HEK293 (cell line): ENCODE data around the gene EID3.
"Not testable (repeated sequence)": the region's sequence is repeated elsewhere in the genome, so short reads cannot be mapped to it uniquely, and the experiment has no call there.

ENCODE experiments used
- CTCF ChIA-PET: fragments of 350-600 bp; formaldehyde crosslinking; extraction: SDS; loops from one replicate; lab custom pipeline; 2021; ENCODE audit warnings: antibody characterized with exemption; lab: Yijun Ruan, JAX
- POLR2A ChIA-PET: fragments of 300-600 bp; formaldehyde crosslinking; extraction: SDS; loops from one replicate; lab custom pipeline; 2020; ENCODE audit warnings: antibody characterized with exemption, inconsistent platforms; lab: Yijun Ruan, JAX
- H3K27ac ChIP-seq: fragments of 200-500 bp; sonication (Bioruptor generic); 2 replicates; pipeline ENCODE4 v1.5.1; 2014; ENCODE audit warnings: low read depth, low read length, control low read depth, inconsistent platforms; ENCODE audit errors: extremely low read depth
- H3K36me3 ChIP-seq, 2 experiments: fragments of 200-500 bp in 1 of 2; sonication (Bioruptor generic) in 1 of 2; 1 replicate in 1 of 2; 2 replicates in 1 of 2; pipeline ENCODE4 v1.5.1; 2014 to 2017; ENCODE audit warnings: inconsistent platforms in 2 of 2, low read length in 2 of 2; ENCODE audit not compliant: control insufficient read depth in 2 of 2, insufficient read depth in 1 of 2
- H3K4me1 ChIP-seq: fragments of 200-500 bp; sonication (Bioruptor generic); 2 replicates; pipeline ENCODE4 v1.5.1; 2014; ENCODE audit warnings: mild to moderate bottlenecking, low read length, inconsistent platforms; ENCODE audit not compliant: control insufficient read depth, insufficient read depth
- H3K4me3 ChIP-seq: 2 replicates; pipeline ENCODE4 v1.5.1; 2011; ENCODE audit warnings: low read depth, mild to moderate bottlenecking, control low read depth, low read length, moderate library complexity
- H3K9me3 ChIP-seq: fragments of 200-500 bp; sonication (Bioruptor generic); 2 replicates; pipeline ENCODE4 v1.5.1; 2014; ENCODE audit warnings: low read depth, low read length, inconsistent platforms; ENCODE audit not compliant: control insufficient read depth, insufficient read depth
- KLF1 ChIP-seq: fragments of 450-650 bp; formaldehyde crosslinking; IDR thresholded peaks from 2 replicates; pipeline ENCODE4 v1.5.1; 2016; ENCODE audit warnings: missing biosample characterization, missing genetic modification characterization
- PRDM1 ChIP-seq: fragments of 450-650 bp; formaldehyde crosslinking; IDR thresholded peaks from 2 replicates; pipeline ENCODE4; 2016; ENCODE audit warnings: missing biosample characterization, missing genetic modification characterization
- TSHZ1 ChIP-seq: fragments of 450-650 bp; formaldehyde crosslinking; IDR thresholded peaks from 2 replicates; pipeline ENCODE4 v1.5.1; 2016; ENCODE audit warnings: missing biosample characterization, missing genetic modification characterization, borderline replicate concordance
- ZBTB8A ChIP-seq: fragments of 450-650 bp; formaldehyde crosslinking; IDR thresholded peaks from 2 replicates; pipeline ENCODE4 v1.5.1; 2016; ENCODE audit warnings: missing biosample characterization, missing genetic modification characterization
- ZNF121 ChIP-seq: fragments of 450-650 bp; formaldehyde crosslinking; IDR thresholded peaks from 2 replicates; pipeline ENCODE4 v1.5.1; 2016; ENCODE audit warnings: missing biosample characterization, missing genetic modification characterization
- ZNF140 ChIP-seq: fragments of 450-650 bp; formaldehyde crosslinking; IDR thresholded peaks from 2 replicates; pipeline ENCODE4 v1.5.1; 2016; ENCODE audit warnings: missing biosample characterization, missing genetic modification characterization
- ZNF155 ChIP-seq: fragments of 450-650 bp; formaldehyde crosslinking; IDR thresholded peaks from 2 replicates; pipeline ENCODE4 v1.5.1; 2016; ENCODE audit warnings: missing biosample characterization, missing genetic modification characterization
- ZNF175 ChIP-seq: fragments of 450-650 bp; formaldehyde crosslinking; IDR thresholded peaks from 2 replicates; pipeline ENCODE4 v1.5.1; 2016; ENCODE audit warnings: missing biosample characterization, missing genetic modification characterization
- ZNF366 ChIP-seq: fragments of 450-650 bp; formaldehyde crosslinking; conservative IDR thresholded peaks from 2 replicates; pipeline ENCODE4 v1.5.1; 2016; ENCODE audit warnings: missing biosample characterization, missing genetic modification characterization
- ZNF585B ChIP-seq: fragments of 450-650 bp; formaldehyde crosslinking; IDR thresholded peaks from 2 replicates; pipeline ENCODE4 v1.5.1; 2016; ENCODE audit warnings: missing biosample characterization, missing genetic modification characterization
- ZNF654 ChIP-seq: fragments of 450-650 bp; formaldehyde crosslinking; IDR thresholded peaks from 2 replicates; pipeline ENCODE4 v1.5.1; 2016; ENCODE audit warnings: low read depth, missing biosample characterization, missing genetic modification characterization

EID3 gene

GRCh38 chr12:104290855-104291254 lies 12.7 kb upstream of the EID3 start:
- Histone ChIP-seq H3K9me3 (no peaks in the 10 kb centered on the region), H3K4me3 (no peak overlapping the region), H3K4me1 (peaks cover 6% of the 10 kb centered on the region; the same call in 1 of the 2 replicates), H3K36me3 (peaks cover 9 to 43% of the 10 kb centered on the region in 2 experiments; a peak in 2 of 3 replicates), H3K27ac (no peak overlapping the region)
- ChIA-PET CTCF (interaction anchor here (0.6 kb wide), 2 partner anchors 159 to 1858 kb away, joined by 5 to 6 read pairs; no protein-coding TSS in a partner anchor), POLR2A (interaction anchor here (0.7 kb wide), 1 partner anchor 81 kb away, joined by 3 read pairs; no protein-coding TSS in a partner anchor)
- TF ChIP-seq TSHZ1 (no peak), KLF1 (tag by site-specific recombination) (no peak)

- TF ChIP-seq ZNF140 (tag by site-specific recombination) (no peak), PRDM1 (tag by site-specific recombination) (0 out of 2 replicates have a peak, but pooled peaks have one; percentile 18), ZNF175 (tag by site-specific recombination) (no peak), ZNF366 (tag by site-specific recombination) (peak; percentile 46; the same call in 1 of the 2 replicates), ZNF121 (no peak)
- TF ChIP-seq, all 188 proteins: peak for 2
- Histone ChIP-seq H3K4me1 (no peaks in the 10 kb centered on the region), H3K36me3 (peaks cover 9 to 52% of the 10 kb centered on the region in 2 experiments; a peak in 2 of 3 replicates), H3K27ac (no peak overlapping the region), H3K4me3 (no peak overlapping the region), H3K9me3 (no peaks in the 10 kb centered on the region)
- ChIA-PET POLR2A (no interaction called here), CTCF (interaction anchor here (0.7 to 0.8 kb wide), 2 partner anchors 47 to 90 kb away, joined by 3 read pairs; no protein-coding TSS in a partner anchor)
Measured at GRCh38 chr12:104291867-104292524, 11.5 kb upstream of the EID3 start.

- Histone ChIP-seq H3K4me1 (no peaks in the 10 kb centered on the region), H3K27ac (no peak overlapping the region), H3K36me3 (peaks cover 9 to 57% of the 10 kb centered on the region in 2 experiments; a peak in 2 of 3 replicates), H3K9me3 (no peaks in the 10 kb centered on the region), H3K4me3 (no peak overlapping the region)
- TF ChIP-seq ZNF155 (tag by site-specific recombination) (no peak), ZNF585B (no peak)
- ChIA-PET CTCF (interaction anchor here (0.8 kb wide), 1 partner anchor 46 kb away, joined by 3 read pairs; no protein-coding TSS in a partner anchor), POLR2A (interaction anchor here (1.0 kb wide), 1 partner anchor 74 kb away, joined by 3 read pairs; no protein-coding TSS in a partner anchor)
Measured at GRCh38 chr12:104292872-104293794, 10.4 kb upstream of the EID3 start.

- H3K36me3 ChIP-seq = peaks cover 9 to 63% of the 10 kb centered on the region in 2 experiments; a peak in 2 of 3 replicates
- not testable (repeated sequence) for H3K4me1 ChIP-seq, H3K9me3 ChIP-seq, H3K4me3 ChIP-seq, H3K27ac ChIP-seq
- ChIA-PET POLR2A (interaction anchor here (0.8 kb wide), 1 partner anchor 7 kb away, joined by 4 read pairs; no protein-coding TSS in a partner anchor), CTCF (interaction anchor here (1.0 kb wide), 1 partner anchor 9 kb away, joined by 3 read pairs; the partner anchor contains the start of gene EID3)
- TF ChIP-seq ZNF654 (tag by site-specific recombination) (peak; percentile 30; the same call in 1 of the 2 replicates), ZBTB8A (tag by site-specific recombination) (0 out of 2 replicates have a peak, but pooled peaks have one; percentile 16)
Measured at GRCh38 chr12:104294158-104294859, 9.2 kb upstream of the EID3 start.
